Stimulated activated CD4-positive, alpha-beta T cell treated with anti-CD3 and anti-CD28 coated beads, TNF-alpha, amount 100 ng/mL, for 24 hours (primary cell): Measurements from ENCODE around the gene ENOX1.
"Not testable (repeated sequence)": the region's sequence is repeated elsewhere in the genome, so short reads cannot be mapped to it uniquely, and the experiment has no call there.

ENCODE experiments used
- DNase-seq, 3 experiments: peaks; one replicate each; pipeline ENCODE4 v3.0.0-alpha.2; 2020; ENCODE audit warnings: low read depth in 3 of 3

ENOX1 gene

GRCh38 chr13:43786766-43787517 lies at the start of gene ENOX1:
Gene ENOX1 (minus strand): TSS chr13:43786972.
- peak in 1 of 3 experiments; percentile 35 for DNase-seq

- DNase-seq, result no peak
Measured at GRCh38 chr13:43835701-43836100, 48.9 kb upstream of the ENOX1 start.

GRCh38 chr13:43831088-43831487 lies 44.3 kb upstream of the ENOX1 start:
- DNase-seq, result no peak

GRCh38 chr13:43830497-43830881 lies 43.7 kb upstream of the ENOX1 start:
- no peak for DNase-seq

GRCh38 chr13:43824656-43825055 lies 37.9 kb upstream of the ENOX1 start:
- DNase-seq, result not testable (repeated sequence)

GRCh38 chr13:43822969-43823368 lies 36.2 kb upstream of the ENOX1 start:
- DNase-seq, result no peak

GRCh38 chr13:43816401-43816889 lies 29.7 kb upstream of the ENOX1 start:
- no peak for DNase-seq

GRCh38 chr13:43815204-43815603 lies 28.4 kb upstream of the ENOX1 start:
- no peak for DNase-seq

GRCh38 chr13:43808676-43809075 lies 21.9 kb upstream of the ENOX1 start:
- DNase-seq, result no peak

GRCh38 chr13:43805681-43806128 lies 18.9 kb upstream of the ENOX1 start:
- no peak for DNase-seq

- DNase-seq, result peak in 1 of 3 experiments; percentile 3
Measured at GRCh38 chr13:43805071-43805468, 18.3 kb upstream of the ENOX1 start.

- no peak for DNase-seq
Measured at GRCh38 chr13:43804461-43805070, 17.8 kb upstream of the ENOX1 start.

GRCh38 chr13:43802511-43802910 lies 15.7 kb upstream of the ENOX1 start:
- no peak for DNase-seq

GRCh38 chr13:43800828-43801227 lies 14.1 kb upstream of the ENOX1 start:
- DNase-seq, result no peak

GRCh38 chr13:43799191-43799590 lies 12.4 kb upstream of the ENOX1 start:
- no peak for DNase-seq

GRCh38 chr13:43797869-43798268 lies 11.1 kb upstream of the ENOX1 start:
- no peak for DNase-seq

- no peak for DNase-seq
Measured at GRCh38 chr13:43797159-43797558, 10.4 kb upstream of the ENOX1 start.

GRCh38 chr13:43794416-43794815 lies 7.6 kb upstream of the ENOX1 start:
- DNase-seq, result no peak

- DNase-seq, result no peak
Measured at GRCh38 chr13:43792076-43792881, 5.5 kb upstream of the ENOX1 start.

- no peak for DNase-seq
Measured at GRCh38 chr13:43787997-43788396, 1.2 kb upstream of the ENOX1 start.

GRCh38 chr13:43787518-43787891 lies 733 bp upstream of the ENOX1 start:
- no peak for DNase-seq

- no peak for DNase-seq
Measured at GRCh38 chr13:43786472-43786765, 353 bp downstream of the ENOX1 start.
